ENCODE results near the gene RO60.
A peak's percentile ranks its signal among the peaks of the same experiment; 100 is the strongest.

RO60 gene

GRCh38 chr1:193060406-193060805 is 994 bp downstream of the RO60 start:
- FAIRE-seq (no peak), DNase-seq (ENCODE audit: insufficient read length, low spot score) (no peak)

GRCh38 chr1:193060938-193061337 is 1.5 kb downstream of the RO60 start:
- DNase-seq (ENCODE audit: insufficient read length, low spot score) (no peak), FAIRE-seq (peak; percentile 68)

GRCh38 chr1:193062698-193063463 is 3.5 kb downstream of the RO60 start:
- FAIRE-seq (no peak), DNase-seq (ENCODE audit: insufficient read length, low spot score) (no peak)

- DNase-seq (ENCODE audit: insufficient read length, low spot score) (no peak), FAIRE-seq (no peak)
Measured at GRCh38 chr1:193065954-193066353, 6.5 kb downstream of the RO60 start.

GRCh38 chr1:193066606-193067005 is 7.2 kb downstream of the RO60 start:
- FAIRE-seq: no peak
- no peak for DNase-seq (ENCODE audit: insufficient read length, low spot score)

- FAIRE-seq (peak; percentile 35), DNase-seq (ENCODE audit: insufficient read length, low spot score) (no peak)
Measured at GRCh38 chr1:193068013-193068412, 8.6 kb downstream of the RO60 start.

- FAIRE-seq (peak; percentile 48), DNase-seq (ENCODE audit: insufficient read length, low spot score) (no peak)
Measured at GRCh38 chr1:193069748-193070385, 10.5 kb downstream of the RO60 start.

- no peak for DNase-seq (ENCODE audit: insufficient read length, low spot score)
Measured at GRCh38 chr1:193070386-193070753, 11.0 kb downstream of the RO60 start.

GRCh38 chr1:193070942-193071341 is 11.5 kb downstream of the RO60 start:
- FAIRE-seq (peak; percentile 37), DNase-seq (ENCODE audit: insufficient read length, low spot score) (no peak)

More at GRCh38 chr1:193070386-193070753, 11.0 kb downstream of the RO60 start:
- FAIRE-seq: peak; percentile 82

GRCh38 chr1:193077991-193078390 is 18.6 kb downstream of the RO60 start:
- FAIRE-seq (no peak), DNase-seq (ENCODE audit: insufficient read length, low spot score) (no peak)

GRCh38 chr1:193079187-193079586 is 19.8 kb downstream of the RO60 start:
- FAIRE-seq: no peak

GRCh38 chr1:193083365-193084088 is 24.1 kb downstream of the RO60 start:
- FAIRE-seq (no peak), DNase-seq (ENCODE audit: insufficient read length, low spot score) (no peak)

More at GRCh38 chr1:193079187-193079586, 19.8 kb downstream of the RO60 start:
- no peak for DNase-seq (ENCODE audit: insufficient read length, low spot score)

- no peak for DNase-seq (ENCODE audit: insufficient read length, low spot score)
- peak; percentile 48 for FAIRE-seq
Measured at GRCh38 chr1:193085263-193085662, 25.9 kb downstream of the RO60 start.

- DNase-seq (ENCODE audit: insufficient read length, low spot score) (no peak), FAIRE-seq (no peak)
Measured at GRCh38 chr1:193086342-193086741, 26.9 kb downstream of the RO60 start.

GRCh38 chr1:193087893-193088292 is 28.5 kb downstream of the RO60 start:
- FAIRE-seq (no peak), DNase-seq (ENCODE audit: insufficient read length, low spot score) (no peak)

- DNase-seq (ENCODE audit: insufficient read length, low spot score) (no peak), FAIRE-seq (no peak)
Measured at GRCh38 chr1:193090865-193091264, 31.5 kb downstream of the RO60 start.

GRCh38 chr1:193094112-193094511 is 34.7 kb downstream of the RO60 start:
- DNase-seq (ENCODE audit: insufficient read length, low spot score): no peak
- FAIRE-seq: no peak

GRCh38 chr1:193102662-193103061 is 43.2 kb downstream of the RO60 start:
- FAIRE-seq (no peak), DNase-seq (ENCODE audit: insufficient read length, low spot score) (no peak)

GRCh38 chr1:193103759-193104501 is 44.5 kb downstream of the RO60 start:
- no peak for DNase-seq (ENCODE audit: insufficient read length, low spot score)
- FAIRE-seq: no peak

- DNase-seq (ENCODE audit: insufficient read length, low spot score) (no peak), FAIRE-seq (peak; percentile 59)
Measured at GRCh38 chr1:193104502-193104906, 45.1 kb downstream of the RO60 start.
